AG08395 (cell line): ENCODE measurements around the gene DAO.
"Not testable (repeated sequence)": the region's sequence is repeated elsewhere in the genome, so short reads cannot be mapped to it uniquely, and the experiment has no call there.

Experiments
- DNase-seq: peaks from one replicate; pipeline ENCODE4 v3.0.0; 2012; ENCODE audit warnings: mixed read lengths, low spot score

Gene DAO

GRCh38 chr12:108849660-108850059 is 30.2 kb upstream of the DAO start:
- peak; percentile 21 for DNase-seq

DNA sequence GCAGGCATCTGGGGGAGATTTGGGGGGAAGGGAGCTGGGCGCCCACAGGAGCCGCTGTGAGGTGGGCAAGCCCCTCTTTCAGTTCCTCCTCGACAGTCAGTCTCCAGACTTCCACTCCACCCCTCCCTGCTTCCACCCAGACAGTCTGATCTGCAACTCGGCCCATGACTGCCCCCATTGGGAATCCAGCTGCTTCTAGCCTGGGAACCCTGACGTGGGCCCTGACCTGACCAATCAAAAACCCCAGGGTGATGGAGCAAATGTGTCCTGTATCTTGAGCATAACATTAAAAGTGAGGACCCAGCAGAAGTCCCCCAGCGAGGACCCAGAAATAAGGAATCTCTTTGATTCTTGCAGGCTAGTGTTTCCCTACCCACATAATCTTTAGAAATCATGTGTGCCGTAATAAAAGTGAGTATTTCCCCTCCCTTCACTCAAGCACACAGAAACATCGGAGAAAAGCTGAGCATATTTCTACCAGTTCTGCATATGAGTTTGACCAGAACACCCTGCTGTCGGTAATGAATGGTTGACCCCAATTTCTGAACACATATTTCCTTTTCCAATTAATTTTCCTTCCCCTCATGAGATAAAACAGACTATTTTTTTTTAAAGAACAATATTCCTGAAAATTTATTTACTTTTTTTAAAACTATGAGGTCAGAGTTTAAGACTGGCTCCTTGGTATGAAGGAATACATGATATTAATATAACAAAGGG is 28.9 kb upstream of the DAO start:
- peak; percentile 73 for DNase-seq

DNA sequence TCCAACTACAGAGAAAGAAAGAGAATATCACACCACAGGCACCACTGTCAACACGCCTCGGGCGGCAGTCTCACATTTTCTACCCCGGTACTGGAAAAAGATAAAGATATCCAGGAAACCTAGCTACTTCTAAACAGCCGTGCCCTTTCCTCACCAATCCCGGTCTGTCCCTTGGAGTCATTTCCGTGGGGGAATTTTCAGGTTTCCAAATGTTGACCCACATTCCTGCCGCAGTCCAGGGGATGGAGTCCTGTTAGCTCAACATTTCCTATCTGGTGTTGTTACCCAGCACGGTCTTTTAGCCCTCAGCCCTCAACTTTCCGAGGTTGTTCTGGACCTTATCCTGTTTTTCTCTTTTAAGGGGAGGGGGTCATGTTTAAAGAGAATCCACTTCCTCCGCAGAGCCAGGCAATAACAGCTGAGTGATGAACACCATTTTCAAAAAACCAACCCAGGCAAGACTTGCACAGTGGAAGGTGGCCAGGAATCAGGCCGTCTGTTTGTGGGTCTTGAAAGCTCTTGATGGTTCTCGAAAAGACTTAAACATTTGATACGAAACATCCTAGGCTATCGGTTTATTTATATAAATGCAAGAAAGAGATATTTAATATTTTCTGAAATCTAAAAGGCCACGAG is 27.1 kb upstream of the DAO start:
- DNase-seq: no peak

DNA sequence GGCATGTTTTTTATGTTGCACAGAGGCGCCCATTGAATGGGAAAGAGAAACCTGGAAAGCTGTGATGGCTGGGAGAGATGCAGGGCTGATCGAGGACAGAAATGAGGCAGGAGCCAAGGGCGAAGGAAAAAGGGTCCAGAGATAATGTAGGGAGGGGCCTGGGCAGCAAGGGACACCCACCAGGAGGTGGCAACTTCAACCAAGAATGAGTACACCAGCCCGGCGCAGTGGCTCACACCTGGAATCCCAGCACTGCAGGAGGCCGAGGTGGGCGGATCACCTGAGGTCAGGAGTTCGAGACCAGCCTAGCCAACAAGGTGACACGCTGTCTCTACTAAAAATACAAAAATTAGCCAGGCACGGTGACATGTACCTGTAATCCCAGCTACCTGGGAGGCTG is 26.5 kb upstream of the DAO start:
- no peak for DNase-seq

GRCh38 chr12:108853981-108854446 is 25.9 kb upstream of the DAO start:
- peak; percentile 72 for DNase-seq

- peak; percentile 84 for DNase-seq
Observed at GRCh38 chr12:108854451-108855283, 25.2 kb upstream of the DAO start.

GRCh38 chr12:108855284-108856169 is 24.4 kb upstream of the DAO start:
- no peak for DNase-seq

DNA sequence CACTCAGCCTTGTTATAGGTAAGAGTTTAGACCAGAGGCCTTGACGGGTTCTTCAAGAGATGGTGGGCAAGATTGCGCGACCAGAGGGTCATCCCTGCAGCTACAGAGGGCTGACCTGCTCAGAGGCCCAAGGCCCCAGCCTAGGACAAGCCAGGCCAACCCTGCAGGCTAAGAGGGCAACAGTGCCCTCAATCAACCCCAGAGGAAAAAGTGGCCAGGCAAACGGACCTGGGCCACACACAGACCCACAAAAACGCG is 23.8 kb upstream of the DAO start:
- DNase-seq: no peak

- peak; percentile 47 for DNase-seq
Observed at GRCh38 chr12:108856428-108857157, 23.3 kb upstream of the DAO start.

DNA sequence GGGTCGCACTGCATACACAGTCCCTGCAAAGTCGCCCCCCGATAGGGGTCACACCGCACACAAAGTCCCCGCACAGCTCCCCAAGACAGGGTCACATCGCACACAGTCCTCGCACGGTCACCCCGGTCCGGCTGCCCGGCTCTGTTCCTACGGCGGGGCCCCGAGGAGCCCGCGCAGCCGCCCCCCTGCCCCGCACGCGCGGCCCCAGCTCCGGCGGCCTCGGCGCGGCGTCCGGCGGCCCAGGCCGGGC is 22.8 kb upstream of the DAO start:
- no peak for DNase-seq

- no peak for DNase-seq
Observed at GRCh38 chr12:108858311-108859074, 21.4 kb upstream of the DAO start.

GRCh38 chr12:108859141-108859922 is 20.6 kb upstream of the DAO start:
- DNase-seq: not testable (repeated sequence)

DNA sequence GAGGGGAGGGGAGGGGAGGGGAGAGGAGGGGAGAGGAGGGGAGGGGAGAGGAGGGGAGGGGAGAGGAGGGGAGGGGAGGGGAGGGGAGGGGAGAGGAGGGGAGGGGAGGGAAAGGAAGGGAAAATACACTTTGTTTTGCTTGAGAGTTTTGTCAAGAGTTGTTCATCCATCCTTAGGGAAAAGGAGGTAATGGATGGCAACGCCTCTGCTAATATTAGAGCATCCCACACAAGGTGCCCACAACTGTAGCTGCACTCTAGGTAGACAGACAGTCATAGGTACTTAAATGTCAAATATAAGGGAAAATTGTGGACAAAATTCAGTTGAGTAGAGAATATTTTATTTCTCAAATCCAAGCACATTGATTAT is 20.0 kb upstream of the DAO start:
- no peak for DNase-seq

DNA sequence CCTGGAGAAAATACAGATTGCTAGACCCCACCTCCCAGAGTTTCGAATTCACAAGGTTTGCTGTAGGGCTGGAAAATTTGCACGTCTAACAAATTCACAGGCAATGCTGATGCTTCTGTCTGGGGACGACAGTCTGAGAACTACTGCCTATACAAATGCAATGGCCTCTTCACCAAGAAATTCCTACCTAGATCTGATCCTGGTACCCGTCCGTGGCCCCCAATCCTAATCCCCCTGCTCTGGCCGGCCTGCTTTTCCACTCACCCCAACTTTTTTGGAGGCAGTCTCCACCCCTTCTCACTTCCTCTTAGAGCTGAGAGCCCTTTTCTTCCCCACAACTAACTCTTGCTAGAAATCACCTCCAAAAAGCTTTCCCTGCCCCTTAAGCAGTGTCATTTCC is 19.4 kb upstream of the DAO start:
- DNase-seq: no peak

DNA sequence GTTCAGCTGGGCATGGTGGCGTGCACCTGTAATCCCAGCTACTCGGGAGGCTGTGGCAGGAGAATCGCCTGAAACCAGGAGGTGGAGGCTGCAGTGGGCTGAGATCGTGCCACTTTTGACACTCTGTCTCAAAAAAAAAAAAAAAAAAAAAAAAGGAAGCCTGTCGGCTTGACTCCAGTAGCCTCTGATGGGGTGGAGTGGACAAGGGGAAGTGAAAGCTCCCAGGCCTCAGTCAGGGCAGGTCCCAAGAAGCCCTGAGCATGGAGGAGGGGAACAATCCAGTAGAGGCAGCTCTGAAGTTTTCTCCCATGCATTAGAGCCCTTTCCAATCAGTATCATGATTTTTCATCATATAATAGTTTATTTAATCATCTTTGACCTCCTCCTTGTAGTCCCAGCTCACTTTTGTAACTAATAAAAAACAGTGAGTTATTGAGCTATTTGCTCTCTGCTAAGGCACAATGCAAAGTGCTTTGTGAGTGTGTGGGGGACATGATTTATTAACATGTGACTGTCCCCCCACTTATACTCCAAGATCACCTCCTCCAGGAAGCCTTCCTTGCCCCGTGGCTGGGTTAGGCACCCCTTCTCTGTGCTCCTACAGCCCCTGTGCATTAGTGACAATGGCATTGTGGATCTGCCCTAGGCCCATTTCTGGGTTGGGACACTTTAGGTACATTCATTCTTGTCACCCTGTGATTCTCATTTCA is 17.9 kb upstream of the DAO start:
- no peak for DNase-seq

DNA sequence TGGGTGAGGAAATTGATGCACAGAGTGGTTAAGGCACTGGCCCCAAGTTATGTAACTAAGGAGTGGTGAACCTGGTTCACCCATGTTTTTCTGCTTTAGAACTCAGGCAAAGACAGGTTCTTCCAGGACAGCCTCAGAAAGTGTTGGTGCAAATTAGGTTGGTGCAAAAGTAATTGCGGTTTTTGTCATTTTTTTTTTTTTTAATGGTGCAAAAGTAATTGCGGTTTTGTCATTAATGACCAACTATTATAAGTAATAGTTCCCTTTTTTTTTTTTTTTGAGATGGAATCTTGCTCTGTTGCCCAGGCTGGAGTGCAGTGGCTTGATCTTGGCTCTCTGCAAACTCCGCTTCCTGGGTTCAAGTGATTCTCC is 17.3 kb upstream of the DAO start:
- no peak for DNase-seq

DNA sequence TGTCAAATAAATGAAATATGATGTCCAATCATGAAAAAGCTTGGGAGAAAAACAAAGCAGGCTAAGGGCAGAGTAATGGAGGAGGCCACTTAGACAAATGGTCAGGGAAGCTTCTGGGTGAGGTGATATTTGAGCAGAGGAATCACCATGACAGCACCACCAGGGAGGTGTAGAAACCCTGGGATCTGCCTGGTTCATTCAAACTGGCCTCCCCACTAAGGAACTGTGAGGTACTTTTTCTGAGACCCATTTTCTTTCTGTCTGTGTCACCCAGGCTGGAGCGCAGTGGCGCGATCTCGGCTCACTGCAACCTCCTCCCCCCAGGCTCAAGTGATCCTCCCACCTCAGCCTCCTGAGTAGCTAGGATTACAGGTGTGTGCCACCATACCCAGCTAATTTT is 14.7 kb upstream of the DAO start:
- no peak for DNase-seq

- not testable (repeated sequence) for DNase-seq
Observed at GRCh38 chr12:108866083-108866482, 13.8 kb upstream of the DAO start.

- no peak for DNase-seq
Observed at GRCh38 chr12:108868781-108869180, 11.1 kb upstream of the DAO start.

GRCh38 chr12:108875280-108875679 is 4.6 kb upstream of the DAO start:
- no peak for DNase-seq
